ENCODE data around the gene FBN3.

FBN3 gene

DNA sequence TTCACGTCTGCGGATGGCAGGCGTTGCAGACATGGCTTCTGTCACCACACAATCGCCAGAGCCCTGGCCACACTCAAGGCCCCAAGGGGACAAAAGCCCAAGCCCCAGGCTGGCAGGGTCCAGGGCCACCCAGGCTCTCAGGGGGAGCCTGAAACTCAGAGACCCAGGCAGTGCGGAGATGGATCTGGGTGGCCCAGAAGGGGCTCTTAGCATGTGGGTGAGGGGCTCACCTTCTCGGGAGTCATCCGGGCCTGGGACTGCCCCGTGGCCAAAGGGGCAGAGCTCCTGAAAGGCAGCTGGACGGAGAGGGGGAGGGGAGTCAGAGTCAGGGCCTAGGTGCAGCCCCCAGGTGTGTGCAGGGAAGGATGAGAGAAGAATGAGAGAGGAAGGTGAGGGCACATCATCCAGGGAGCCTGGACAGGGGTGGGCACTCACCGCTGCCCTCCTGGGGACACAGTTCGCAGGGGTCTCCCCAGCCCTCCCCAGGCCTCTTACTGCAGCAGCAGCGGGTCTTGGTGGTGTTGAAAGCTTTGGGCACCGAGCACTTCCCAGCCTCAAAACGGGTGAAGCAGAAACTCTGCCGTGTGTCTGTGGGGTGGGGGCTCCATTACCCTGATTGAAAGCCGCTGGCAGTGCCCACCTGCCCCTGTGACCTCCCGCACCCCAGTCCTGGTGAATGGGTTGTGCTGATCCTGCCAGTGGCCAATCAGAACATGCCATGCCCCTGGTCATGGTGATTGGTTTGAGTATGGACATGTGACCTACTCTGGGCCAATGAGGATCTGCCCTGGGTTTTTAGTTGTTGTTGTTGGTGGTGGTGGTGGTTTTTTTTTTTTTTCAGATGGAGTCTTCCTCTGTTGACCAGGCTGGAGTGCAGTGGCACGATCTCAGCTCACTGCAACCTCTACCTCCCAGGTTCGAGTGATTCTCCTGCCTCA, 59.5 kb downstream of the FBN3 start:
- no peak for DNase-seq (ENCODE audit: low read depth)

DNA sequence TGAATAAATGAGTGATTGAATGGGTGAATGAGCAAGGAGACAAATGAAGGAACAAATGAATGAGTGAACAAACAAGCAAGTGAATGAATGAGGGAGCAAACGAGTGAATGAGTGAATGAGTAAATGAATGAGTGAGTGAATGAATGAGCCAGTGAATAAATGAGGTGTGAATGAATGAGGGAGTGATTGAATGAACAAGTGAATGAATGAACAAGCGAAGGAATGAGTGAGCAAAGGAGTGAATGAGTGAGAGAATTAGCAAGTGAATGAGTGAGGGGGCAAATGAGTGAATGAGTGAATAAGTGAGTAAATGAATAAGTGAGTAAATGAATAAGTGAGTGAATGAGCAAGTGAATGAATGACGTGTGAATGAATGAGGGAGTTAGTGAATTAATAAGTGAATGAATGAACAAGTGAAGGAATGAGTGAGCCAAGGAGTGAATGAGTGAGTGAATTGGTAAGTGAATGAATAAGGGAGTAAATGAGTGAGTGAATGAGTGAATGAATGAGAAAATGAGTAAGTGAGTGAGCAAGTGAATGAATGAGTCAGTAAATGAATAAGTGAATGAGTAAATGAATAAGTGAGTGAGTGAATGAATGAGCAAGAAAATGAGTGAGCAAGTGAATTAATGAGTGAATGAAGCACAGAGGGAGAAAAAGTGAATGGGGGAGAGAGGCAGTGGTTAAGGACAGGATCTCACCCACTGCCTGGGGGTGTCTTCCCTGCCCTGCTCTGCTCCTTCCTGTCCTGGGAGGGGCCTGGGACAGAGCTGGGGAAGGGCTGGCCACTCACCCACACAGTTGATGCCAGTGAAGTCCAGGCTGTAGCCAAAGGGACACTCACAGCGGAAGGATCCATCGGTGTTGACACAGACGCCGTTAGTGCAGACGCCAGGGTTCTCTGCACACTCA, 60.4 kb downstream of the FBN3 start:
- DNase-seq (ENCODE audit: low read depth) = no peak

DNA sequence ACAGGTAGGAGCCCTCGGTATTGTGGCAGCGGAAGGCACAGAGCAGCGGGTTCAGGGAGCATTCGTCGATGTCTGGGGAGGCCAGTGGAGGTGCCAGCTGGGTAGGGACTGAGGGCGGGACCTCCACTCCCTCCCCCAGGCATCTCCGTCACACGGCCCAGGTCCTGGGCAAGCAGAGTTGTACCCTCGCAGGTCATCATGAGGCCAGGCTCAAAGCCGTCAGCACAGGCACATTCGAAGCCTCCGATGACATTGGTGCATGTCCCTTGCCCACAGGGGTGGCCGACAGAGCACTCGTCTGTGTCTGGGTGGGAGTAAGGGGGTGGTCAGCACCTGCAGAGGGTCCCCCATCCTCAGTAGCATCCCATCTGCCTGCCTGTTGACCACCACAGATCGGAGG, 61.5 kb downstream of the FBN3 start:
- DNase-seq (ENCODE audit: low read depth) = no peak

DNA sequence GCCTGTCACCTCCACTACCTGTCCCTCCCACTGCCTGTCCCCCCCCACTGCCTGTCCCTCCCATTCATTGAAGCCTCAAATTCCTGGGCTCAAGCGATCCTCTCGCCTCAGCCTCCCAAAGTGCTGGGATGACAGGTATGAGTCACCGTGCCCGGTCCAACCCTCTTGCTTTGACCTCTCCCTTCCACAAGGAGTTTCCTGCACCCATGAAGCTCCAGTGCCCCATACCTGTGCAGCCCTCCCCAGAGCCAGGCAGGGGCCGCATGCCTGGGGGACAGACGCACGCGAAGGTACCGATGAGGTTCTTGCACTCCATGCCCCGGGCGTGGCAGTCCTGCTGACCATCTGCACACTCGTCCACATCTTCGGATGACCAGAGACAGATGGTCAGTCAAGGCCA, 62.5 kb downstream of the FBN3 start:
- DNase-seq (ENCODE audit: low read depth) = no peak

DNA sequence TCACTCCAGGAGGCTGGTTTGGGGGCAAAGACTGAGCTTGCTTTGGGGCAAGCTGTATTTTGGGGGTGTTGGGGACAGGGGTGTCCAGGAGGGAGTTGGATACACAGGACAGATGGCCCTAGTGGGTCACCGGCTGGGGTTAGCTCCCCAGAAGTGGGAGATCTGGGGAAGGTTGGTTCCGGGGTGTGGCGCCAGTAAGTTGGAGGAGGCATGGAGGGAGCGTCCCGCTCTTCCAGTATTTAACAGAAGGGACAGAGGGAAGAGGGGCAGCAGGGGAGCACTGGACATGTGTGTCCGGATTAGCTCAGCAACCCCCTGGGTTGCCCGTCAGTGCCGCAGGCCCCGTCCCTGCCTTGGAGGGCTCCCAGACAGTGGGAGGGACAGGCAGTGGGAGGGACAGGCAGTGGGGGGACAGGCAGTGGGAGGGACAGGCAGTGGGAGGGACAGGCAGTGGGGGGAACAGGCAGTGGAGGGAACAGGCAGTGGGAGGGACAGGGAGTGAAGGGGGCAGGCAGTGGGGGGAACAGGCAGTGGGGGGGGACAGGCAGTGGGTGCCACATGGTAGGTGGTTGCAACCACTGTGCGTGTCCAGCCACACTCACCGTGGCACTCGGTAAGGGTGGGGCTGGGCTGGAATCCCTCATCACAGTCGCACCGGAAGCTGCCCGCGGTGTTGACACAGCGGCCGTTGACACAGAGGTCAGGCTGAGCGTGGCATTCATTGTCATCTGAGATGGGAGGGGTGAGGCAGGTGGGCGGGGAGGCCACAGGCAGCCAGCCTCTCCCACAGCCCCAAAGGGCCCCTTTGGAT, 63.6 kb downstream of the FBN3 start:
- no peak for DNase-seq (ENCODE audit: low read depth)

DNA sequence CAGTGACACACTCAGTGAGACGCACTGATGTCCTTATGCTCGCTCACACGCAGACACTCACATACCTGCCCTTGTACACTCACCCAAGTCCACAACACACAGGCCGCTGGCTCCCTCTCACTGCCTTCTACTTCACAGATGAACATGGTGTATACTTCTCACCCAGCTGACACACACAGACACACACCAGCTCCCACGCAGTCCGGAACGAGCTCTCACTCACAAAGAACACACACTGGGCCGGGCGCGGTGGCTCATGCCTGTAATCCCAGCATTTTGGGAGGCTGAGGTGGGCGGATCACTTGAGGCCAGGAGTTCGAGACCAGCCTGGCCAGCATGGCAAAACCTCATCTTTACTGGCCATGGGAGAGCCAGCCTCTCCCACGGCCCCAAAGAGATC, 65.2 kb downstream of the FBN3 start:
- DNase-seq (ENCODE audit: low read depth) = no peak

DNA sequence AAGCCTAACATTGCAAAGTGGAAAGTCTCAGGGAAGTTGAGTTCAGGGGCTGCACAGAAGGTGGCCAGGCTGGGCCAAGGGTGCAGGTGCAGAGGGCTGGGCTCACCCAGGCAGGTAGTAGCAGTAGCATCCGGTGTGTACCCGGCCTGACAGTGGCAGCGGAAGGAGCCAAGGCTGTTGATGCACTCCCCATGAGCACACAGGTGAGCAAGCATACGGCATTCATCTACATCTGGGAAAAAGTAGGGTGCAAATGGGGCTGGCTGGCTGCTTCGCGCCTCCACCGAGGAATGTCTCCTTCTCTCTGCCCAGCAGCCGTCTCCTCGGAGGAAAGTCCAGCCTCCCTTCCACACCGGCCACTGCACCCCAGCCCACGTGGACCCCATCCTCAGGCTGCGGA, 66.3 kb downstream of the FBN3 start:
- DNase-seq (ENCODE audit: low read depth) = no peak

DNA sequence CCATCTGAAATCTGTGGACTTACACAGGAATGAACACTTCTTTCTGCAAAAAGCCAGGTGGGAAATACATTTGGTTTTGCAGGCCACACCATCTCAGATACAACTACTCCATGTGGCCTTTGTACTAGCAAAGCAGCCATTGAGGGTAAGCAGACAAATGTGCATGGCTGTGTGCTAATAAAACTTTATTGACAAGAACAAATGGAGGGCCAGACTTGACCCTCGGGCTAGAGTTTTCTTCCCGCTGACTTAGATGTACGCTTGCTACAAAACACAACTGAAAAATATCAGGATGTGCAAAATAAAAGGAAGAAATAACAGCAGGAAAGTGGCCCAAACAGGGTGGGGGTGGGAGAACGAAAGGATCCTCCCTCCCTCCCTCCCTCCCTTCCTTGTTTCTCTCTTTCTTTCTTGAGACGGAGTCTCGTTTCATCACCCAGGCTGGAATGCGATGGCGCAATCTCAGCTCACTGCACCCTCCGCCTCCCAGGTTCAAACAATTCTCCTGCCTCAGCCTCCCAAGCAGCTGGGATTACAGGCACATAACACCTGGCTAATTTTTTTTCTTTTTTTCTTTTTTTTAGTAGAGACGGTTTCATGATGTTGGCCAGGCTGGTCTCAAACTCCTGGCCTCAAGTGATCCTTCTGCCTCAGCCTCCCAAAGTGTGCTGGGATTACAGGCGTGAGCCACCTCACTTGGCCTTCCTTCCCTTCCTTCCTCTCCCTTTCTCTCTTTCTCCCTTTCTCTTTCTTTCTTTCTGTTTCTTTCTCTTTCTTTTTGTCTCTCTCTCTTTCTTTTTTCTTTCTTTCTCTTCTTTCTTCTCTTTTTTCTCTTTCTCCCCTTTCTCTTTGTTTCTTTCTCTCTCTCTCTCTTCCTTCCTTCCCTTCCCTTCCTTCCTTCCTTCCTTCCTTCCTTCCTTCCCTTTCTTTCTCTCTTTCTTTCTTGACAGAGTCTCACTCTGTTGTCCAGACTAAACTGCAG, 67.5 kb downstream of the FBN3 start:
- DNase-seq (ENCODE audit: low read depth) = no peak

DNA sequence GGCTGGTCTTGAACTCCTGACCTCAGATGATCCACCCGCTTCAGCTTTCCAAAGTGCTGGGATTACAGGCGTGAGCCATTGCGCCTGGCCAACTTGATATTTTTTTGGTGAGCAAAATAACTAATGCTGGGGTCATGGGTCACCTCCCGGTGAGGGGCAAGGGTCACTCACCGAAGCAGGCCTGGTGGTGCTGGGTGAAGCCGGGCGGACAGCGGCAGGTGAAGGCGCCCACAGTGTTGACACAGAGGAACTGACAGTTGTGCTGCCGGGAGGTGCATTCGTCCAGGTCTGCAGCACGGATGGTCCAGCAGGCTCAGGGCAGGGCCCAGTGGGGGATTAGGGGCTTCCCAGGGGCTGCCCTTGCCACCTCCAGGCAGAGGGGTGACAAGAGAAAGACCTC, 68.6 kb downstream of the FBN3 start:
- DNase-seq (ENCODE audit: low read depth) = no peak

DNA sequence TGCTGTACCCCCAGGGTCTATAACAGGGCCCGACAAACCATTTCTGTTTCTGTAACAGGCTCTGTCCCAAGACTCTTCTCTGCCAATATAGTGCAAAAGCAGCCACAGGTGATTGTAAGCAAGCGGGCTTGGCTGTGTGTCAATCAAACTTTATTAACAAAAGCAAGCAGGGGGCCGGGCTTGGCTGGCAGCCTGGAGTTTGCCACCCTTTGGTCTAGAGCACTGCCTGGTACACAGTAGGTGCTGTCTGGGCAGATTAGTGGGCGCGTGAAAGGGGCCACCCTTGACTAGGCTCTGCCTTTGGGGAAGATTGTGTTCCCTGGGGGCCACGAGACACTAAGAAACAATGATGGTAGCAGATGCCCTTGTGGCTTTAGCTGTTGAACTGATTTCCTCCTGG, 69.4 kb downstream of the FBN3 start:
- DNase-seq (ENCODE audit: low read depth) = no peak

DNA sequence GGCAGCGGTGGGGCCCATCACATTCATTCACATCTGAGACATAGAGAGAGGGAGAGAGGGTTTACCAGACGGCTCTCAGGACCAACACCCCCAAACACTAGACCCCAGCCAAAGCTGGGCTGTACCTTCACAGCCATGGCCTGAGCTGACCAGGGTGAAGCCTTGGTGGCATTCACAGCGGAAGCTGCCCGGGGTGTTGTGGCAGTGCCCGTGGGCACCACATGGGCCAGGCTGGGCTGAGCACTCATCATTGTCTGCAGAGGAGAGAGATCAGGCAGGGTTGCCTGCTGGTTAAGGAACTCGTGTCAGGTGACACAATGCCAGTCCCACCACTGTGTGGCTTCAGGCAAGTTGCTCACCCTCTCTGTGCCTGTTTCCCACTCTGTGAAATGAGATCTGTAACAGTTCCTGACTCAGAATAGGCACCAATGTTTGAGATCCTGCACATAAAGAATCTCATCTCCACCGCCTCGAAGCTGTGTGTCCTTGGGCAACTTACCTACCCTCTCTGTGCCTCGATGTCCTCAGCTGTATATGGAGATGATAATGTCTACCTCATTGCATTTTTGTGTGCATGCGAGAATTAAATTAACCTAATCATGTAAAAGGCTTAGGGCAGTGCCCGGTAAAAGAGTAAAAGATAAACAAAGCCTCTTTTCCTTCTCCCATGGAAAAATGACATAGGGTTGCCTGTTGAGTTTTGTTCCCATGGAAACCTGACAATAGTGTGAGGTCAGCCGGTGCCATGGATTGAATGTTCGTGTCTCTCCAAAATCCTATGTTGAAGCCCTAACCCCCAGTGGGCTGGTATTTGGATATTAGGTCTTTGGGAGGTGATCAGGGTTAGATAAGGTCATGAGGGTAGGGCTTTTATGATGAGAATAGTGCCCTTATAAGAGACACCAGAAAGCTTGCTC, 74.0 kb downstream of the FBN3 start:
- no peak for DNase-seq (ENCODE audit: low read depth)

DNA sequence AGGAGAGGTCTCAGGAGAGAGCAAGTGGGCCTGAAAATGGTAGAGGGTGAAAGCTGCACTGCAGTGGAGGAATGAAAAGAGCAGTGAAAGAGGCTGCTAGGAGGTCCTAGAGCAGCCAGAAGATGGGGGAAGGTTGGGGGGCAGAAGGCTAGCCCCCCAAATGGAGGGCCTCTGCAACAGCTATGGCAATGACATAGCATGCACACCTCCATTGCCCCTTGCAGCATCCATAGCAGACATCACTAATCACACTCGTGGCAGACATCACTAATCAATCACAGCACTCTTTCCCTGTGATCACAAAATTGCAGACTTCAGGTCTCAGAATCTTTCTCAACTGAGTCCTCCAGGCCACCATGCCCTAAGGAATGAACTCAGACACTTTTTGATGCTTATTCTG, 74.9 kb downstream of the FBN3 start:
- DNase-seq (ENCODE audit: low read depth) = no peak

DNA sequence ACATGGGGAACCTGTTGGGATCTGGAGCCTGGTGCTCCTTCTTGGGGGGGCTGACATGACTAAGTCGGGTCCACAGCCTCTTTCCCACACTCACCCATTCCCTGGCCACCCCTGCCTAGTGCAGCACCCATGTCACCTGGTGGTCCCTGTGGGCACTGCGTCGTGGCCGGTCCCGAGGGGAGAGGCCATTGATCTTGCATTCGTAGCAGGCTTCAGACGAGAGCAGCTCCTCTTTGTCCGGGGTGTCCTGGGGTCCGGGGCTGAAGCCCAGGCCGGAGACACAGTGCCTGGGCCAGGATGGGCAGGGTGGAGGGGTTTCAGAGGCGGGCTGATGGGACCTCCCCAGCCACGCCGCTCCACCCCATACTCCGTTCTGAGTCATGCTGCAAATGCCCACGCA, 77.5 kb downstream of the FBN3 start:
- DNase-seq (ENCODE audit: low read depth) = no peak

DNA sequence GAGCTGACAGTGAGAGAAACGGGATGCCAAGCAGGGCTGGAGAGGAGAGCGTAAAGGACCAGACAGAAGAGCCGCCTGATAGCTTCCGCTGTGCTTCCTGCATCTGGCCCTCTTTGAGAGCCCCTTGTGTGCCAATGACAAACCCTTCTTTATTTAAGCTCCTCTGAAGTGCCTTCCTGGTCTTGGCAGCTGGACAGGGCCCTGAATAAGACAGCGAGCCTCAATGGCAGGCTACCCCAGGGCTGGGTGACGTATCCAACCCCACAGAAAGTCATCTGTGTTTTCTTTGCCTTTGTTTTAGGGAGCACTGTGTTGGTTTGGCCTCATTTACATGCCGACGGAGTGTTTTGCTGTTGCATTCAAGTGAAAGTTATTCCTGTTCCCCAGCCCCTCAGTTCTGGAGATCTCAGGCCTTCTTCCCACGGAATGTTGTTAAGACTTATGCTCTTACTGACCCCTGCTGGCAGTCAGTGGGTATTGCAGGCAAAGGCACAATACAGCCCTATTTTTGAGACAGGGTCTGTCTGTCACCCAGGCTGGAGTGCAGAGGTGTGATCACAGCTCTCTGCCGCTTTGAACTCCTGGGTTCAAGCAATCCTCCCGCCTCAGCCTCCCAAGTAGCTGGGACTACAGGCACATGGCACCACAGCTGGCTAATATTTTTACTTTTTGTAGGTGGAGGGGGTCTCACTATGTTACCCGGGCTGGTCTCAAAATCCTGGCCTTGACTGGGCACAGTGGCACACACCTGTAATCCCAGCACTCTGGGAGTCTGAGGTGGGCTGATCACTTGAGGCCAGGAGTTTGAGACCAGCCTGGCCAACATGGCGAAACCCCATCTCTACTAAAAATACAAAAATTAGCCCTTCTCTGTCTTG, 80.1 kb downstream of the FBN3 start:
- no peak for DNase-seq (ENCODE audit: low read depth)

DNA sequence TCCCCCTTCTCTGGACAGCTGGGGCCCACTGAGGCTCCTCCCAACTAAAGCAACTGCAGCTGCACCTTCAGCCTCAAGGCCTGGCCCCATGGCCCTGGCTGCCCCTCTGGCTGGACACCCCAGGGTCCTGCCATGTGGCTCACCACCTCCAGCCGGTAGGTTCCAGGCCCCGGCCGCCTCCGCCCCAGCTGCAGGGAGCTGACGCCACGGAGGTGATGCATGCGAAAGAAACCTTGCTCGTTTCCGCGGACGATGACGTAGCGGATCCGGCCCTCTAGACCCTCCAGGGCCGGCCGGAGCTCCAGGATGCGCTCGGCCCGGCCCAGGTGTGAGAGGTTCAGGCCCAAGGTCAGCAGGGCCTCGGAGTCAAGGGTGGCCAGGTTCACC, 83.5 kb downstream of the FBN3 start:
- no peak for DNase-seq (ENCODE audit: low read depth)

DNA sequence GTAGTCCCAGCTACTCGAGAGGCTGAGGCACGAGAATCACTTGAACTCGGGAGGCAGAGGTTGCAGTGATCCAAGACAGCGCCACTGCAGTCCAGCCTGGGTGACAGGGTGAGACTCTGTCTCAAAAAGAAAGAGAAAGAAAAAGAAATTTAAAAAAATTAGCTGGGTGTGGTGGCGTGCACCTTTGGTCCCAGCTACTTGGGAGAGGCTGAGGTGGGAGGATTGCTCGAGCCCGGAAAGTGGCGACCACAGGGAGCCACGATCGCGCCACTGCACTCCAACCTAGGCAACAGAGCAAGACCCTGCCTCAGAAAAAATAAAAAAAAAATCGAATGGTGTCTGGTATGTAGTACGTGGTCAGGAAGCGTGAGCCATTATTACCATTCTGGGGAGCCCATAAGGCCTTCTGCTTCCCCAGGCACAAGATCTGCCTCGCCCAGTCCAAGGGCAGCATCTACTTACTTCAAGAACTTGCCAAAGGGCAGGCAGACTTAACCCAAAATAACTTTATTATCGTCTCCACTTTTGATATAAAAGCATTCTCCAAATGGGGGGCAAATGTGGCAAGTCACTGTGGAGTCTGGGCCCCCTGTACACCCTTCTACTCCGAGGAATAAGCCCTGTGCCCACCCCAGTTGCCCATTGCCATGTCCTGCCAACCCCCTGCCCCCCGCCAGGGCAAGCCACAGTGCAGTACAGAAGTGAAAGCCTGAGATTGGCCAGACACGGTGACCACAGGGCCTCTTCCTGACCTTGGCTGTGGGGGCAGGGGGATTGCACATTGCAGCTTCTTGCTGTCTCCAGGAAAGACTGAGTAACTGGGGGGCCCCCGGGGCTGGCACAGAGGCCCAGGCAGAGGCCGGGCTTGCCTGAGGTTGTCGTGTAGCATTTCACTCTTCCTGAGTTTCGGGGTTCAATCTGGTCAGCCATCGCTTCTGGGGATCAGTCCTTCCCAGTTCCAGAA, 84.2 kb downstream of the FBN3 start:
- no peak for DNase-seq (ENCODE audit: low read depth)

DNA sequence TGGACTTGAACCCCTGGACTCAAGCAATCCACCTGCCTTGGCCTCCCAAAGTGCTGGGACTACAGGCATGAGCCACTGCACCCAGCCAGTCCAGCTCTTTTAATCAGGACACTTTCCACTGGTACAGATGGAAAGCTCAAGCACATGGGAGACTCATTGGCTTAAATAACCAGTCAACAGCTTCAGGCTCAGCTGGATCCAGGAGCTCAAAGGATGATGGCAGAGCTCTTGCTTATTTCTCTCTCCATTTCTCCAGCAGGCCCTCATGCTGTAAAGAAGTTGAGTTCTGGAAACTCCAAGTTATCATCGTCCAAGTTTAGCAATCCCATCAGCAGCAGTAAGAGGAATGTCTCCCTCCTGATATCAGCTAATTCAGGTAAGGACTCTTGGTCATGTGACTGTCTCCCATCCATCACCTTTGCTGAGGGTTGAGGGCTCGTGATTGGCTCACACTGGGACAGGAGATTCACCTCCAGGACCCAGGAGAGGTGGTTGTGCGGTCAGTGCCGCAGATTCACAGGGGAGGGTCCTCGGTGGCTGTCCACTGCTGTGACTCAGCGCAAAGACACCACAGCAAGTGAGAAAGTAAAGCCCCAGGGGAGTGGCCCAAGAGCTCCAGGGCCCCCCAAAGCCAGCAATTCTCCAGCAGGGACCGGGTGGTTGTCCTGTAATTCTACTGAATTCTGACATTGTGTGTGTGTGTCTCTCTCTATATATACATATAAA, 91.7 kb downstream of the FBN3 start:
- no peak for DNase-seq (ENCODE audit: low read depth)
